HG03354 (cell line): Measurements from ENCODE around the gene PIP5KL1.

ENCODE experiments used
- ATAC-seq: cut with Tn5 transposase; IDR thresholded peaks from one replicate; pipeline ENCODE4 v1.9.1; 2021; ENCODE audit warnings: mild to moderate bottlenecking; ENCODE audit not compliant: unreplicated experiment, poor library complexity, severe bottlenecking

Gene PIP5KL1

GRCh38 chr9:127918183-127919107, 12.1 kb downstream of the PIP5KL1 start:
- ATAC-seq: no peak

GRCh38 chr9:127917603-127918002, 13.0 kb downstream of the PIP5KL1 start:
- ATAC-seq: peak; percentile 28

GRCh38 chr9:127916720-127917581, 13.6 kb downstream of the PIP5KL1 start, which contains the start of gene ST6GALNAC4:
Gene ST6GALNAC4, minus strand, starts transcription at chr9:127917041. Its CDS starts 622 bp downstream, at chr9:127916419.
- ATAC-seq: peak; percentile 74

GRCh38 chr9:127915801-127916719, 14.5 kb downstream of the PIP5KL1 start:
- no peak for ATAC-seq

GRCh38 chr9:127915325-127915752, 15.2 kb downstream of the PIP5KL1 start:
- no peak for ATAC-seq

- ATAC-seq: no peak
Measured at GRCh38 chr9:127913682-127914081, 16.9 kb downstream of the PIP5KL1 start.

GRCh38 chr9:127912882-127913281, 17.7 kb downstream of the PIP5KL1 start:
- no peak for ATAC-seq

- no peak for ATAC-seq
Measured at GRCh38 chr9:127912296-127912695, 18.3 kb downstream of the PIP5KL1 start.

- no peak for ATAC-seq
Measured at GRCh38 chr9:127910613-127911205, 19.9 kb downstream of the PIP5KL1 start.

- ATAC-seq: no peak
Measured at GRCh38 chr9:127909839-127910273, 20.7 kb downstream of the PIP5KL1 start.

GRCh38 chr9:127908660-127908926, 22.0 kb downstream of the PIP5KL1 start:
- ATAC-seq: no peak

GRCh38 chr9:127907867-127908659, 22.5 kb downstream of the PIP5KL1 start:
- ATAC-seq: no peak

GRCh38 chr9:127905788-127906191, 24.8 kb downstream of the PIP5KL1 start:
- ATAC-seq: no peak

- ATAC-seq: no peak
Measured at GRCh38 chr9:127905004-127905728, 25.4 kb downstream of the PIP5KL1 start.

- no peak for ATAC-seq
Measured at GRCh38 chr9:127904561-127905003, 26.0 kb downstream of the PIP5KL1 start.

GRCh38 chr9:127903557-127904475, 26.8 kb downstream of the PIP5KL1 start:
- no peak for ATAC-seq
